HepG2 (cell line): ENCODE data around the gene FAM50A. TPM values are rescaled to one million over a fixed set of nuclear protein-coding genes. Genes with fewer than 3 reads are reported as not detected.
A peak's percentile ranks its signal among the peaks of the same experiment; 100 is the strongest.

Source experiments
- CSRNP1 ChIP-seq: sonication (generic); formaldehyde crosslinking; IDR thresholded peaks from 2 replicates; pipeline ENCODE4 v1.8.1; 2023; ENCODE audit warnings: mild to moderate bottlenecking, missing genetic modification reagents
- DR1 ChIP-seq: sonication (generic); formaldehyde crosslinking; IDR thresholded peaks from 2 replicates; pipeline ENCODE4 v1.8.0; 2021; ENCODE audit warnings: mild to moderate bottlenecking, missing genetic modification reagents, inconsistent platforms
- FOSL1 ChIP-seq: sonication (generic); formaldehyde crosslinking; IDR thresholded peaks from 2 replicates; pipeline ENCODE4 v1.9.0; 2021; ENCODE audit warnings: missing genetic modification reagents, borderline replicate concordance
- GLMP ChIP-seq: sonication (generic); formaldehyde crosslinking; IDR thresholded peaks from 2 replicates; pipeline ENCODE4 v1.9.0; 2021; ENCODE audit warnings: missing genetic modification reagents, mild to moderate bottlenecking, borderline replicate concordance
- JUN ChIP-seq: sonication (generic); formaldehyde crosslinking; IDR thresholded peaks from 2 replicates; pipeline ENCODE4 v1.4.0; 2020; ENCODE audit warnings: mild to moderate bottlenecking, missing genetic modification reagents
- PCBP2 ChIP-seq: fragments of 200-400 bp; formaldehyde crosslinking; optimal IDR thresholded peaks from 2 replicates; pipeline ENCODE3; 2018; ENCODE audit warnings: low read length, low read depth; ENCODE audit not compliant: poor library complexity, severe bottlenecking
- RELA ChIP-seq: sonication (generic); formaldehyde crosslinking; IDR thresholded peaks from 2 replicates; pipeline ENCODE4 v1.4.0; 2020; ENCODE audit warnings: missing genetic modification reagents
- RFX5 ChIP-seq: IDR thresholded peaks from 2 replicates; pipeline ENCODE4 v1.6.1; 2011; ENCODE audit warnings: low read depth, low read length, improper control_type of control experiment
- SCMH1 ChIP-seq: sonication (generic); formaldehyde crosslinking; IDR thresholded peaks from 2 replicates; pipeline ENCODE4 v1.9.0; 2021; ENCODE audit warnings: missing genetic modification reagents, mild to moderate bottlenecking, borderline replicate concordance
- SETDB1 ChIP-seq: sonication (generic); formaldehyde crosslinking; IDR thresholded peaks from 2 replicates; pipeline ENCODE4 v1.5.1; 2020; ENCODE audit warnings: missing genetic modification reagents, mild to moderate bottlenecking, borderline replicate concordance
- SKI ChIP-seq: fragments of 450-650 bp; IDR thresholded peaks from one replicate; pipeline ENCODE4 v1.6.1; 2018; ENCODE audit warnings: mild to moderate bottlenecking; ENCODE audit not compliant: partially characterized antibody
- YEATS4 ChIP-seq: sonication (generic); formaldehyde crosslinking; IDR thresholded peaks from 2 replicates; pipeline ENCODE4 v1.4.0; 2020; ENCODE audit warnings: missing genetic modification reagents, borderline replicate concordance
- ZBTB2 ChIP-seq: sonication (generic); formaldehyde crosslinking; IDR thresholded peaks from 2 replicates; pipeline ENCODE4 v1.8.0; 2022; ENCODE audit warnings: low read depth, missing genetic modification reagents
- ZFX ChIP-seq: sonication (generic); formaldehyde crosslinking; IDR thresholded peaks from 2 replicates; pipeline ENCODE4 v1.4.0; 2020; ENCODE audit warnings: mild to moderate bottlenecking, low read depth, missing genetic modification reagents, moderate library complexity
- ZNF17 ChIP-seq: sonication (generic); formaldehyde crosslinking; IDR thresholded peaks from 2 replicates; pipeline ENCODE4 v1.5.0; 2020; ENCODE audit warnings: mild to moderate bottlenecking, missing genetic modification reagents
- ZNF30 ChIP-seq: sonication (generic); formaldehyde crosslinking; IDR thresholded peaks from 2 replicates; pipeline ENCODE4 v1.5.0; 2020; ENCODE audit warnings: mild to moderate bottlenecking, missing genetic modification reagents
- ZNF382 ChIP-seq: sonication (generic); formaldehyde crosslinking; IDR thresholded peaks from 2 replicates; pipeline ENCODE4 v1.5.0; 2020; ENCODE audit warnings: missing genetic modification reagents, mild to moderate bottlenecking, borderline replicate concordance
- ZNF510 ChIP-seq: sonication (generic); formaldehyde crosslinking; IDR thresholded peaks from 2 replicates; pipeline ENCODE4 v1.4.0; 2020; ENCODE audit warnings: low read depth, mild to moderate bottlenecking, missing genetic modification reagents
- ZNF777 ChIP-seq: sonication (generic); formaldehyde crosslinking; IDR thresholded peaks from 2 replicates; pipeline ENCODE4 v1.4.0; 2020; ENCODE audit warnings: missing genetic modification reagents
- ZSCAN9 ChIP-seq: IDR thresholded peaks from 2 replicates; pipeline ENCODE4 v1.6.1; 2016; ENCODE audit warnings: borderline replicate concordance
- ZXDC ChIP-seq: sonication (generic); formaldehyde crosslinking; IDR thresholded peaks from 2 replicates; pipeline ENCODE4 v1.5.0; 2020; ENCODE audit warnings: mild to moderate bottlenecking, missing genetic modification reagents
- polyA plus RNA-seq, 8 experiments: library from polyadenylated mRNA; depleted of rRNA in 3 of 8; stranded (reverse) in 7 of 8; unstranded in 1 of 8; fragments of >200 nt; fragmentation: Illumina TruSeq in 4 of 8; extraction: Trizol in 4 of 8; gene quantifications; 2 replicates each; pipeline versions ENCODE4 v1.2.1 to v1.2.3, GENCODE V29; 2011 to 2016; ENCODE audit warnings: low read depth in 4 of 8, missing spikeins in 1 of 8, mixed read lengths in 1 of 8; ENCODE audit not compliant: insufficient read depth in 1 of 8
- total RNA-seq, 5 experiments: library from RNA; depleted of rRNA; stranded (reverse); fragments of >200 nt; fragmentation: Illumina TruSeq; extraction: Trizol; gene quantifications; 2 replicates each; pipeline ENCODE4 v1.2.3, GENCODE V29; 2016; ENCODE audit warnings: low read depth in 1 of 5

FAM50A gene
- total and polyA plus RNA-seq, 2 of the 13 experiments (the other 11 are each of a cell fraction or from before 2014, with no cell fraction given), result 30.7 to 40.7 TPM

GRCh38 chrX:154486396-154487207 lies 42.7 kb downstream of the FAM50A start, which contains the start of gene UBL4A (continued):
- TF ChIP-seq SKI (peak; percentile 9), ZXDC (CRISPR knock-in tag) (no peak), ZNF382 (CRISPR knock-in tag) (no peak), ZNF777 (CRISPR knock-in tag) (peak; percentile 60; the same call in 1 of the 2 replicates), ZSCAN9 (CRISPR knock-in tag) (no peak), CSRNP1 (no peak), DR1 (CRISPR knock-in tag) (no peak), JUN (CRISPR knock-in tag) (no peak), FOSL1 (no peak), SCMH1 (CRISPR knock-in tag) (no peak), PCBP2 (no peak), GLMP (CRISPR knock-in tag) (no peak), ZNF30 (CRISPR knock-in tag) (no peak), SETDB1 (CRISPR knock-in tag) (no peak), ZBTB2 (CRISPR knock-in tag) (peak; percentile 41; the same call in 1 of the 2 replicates), RELA (no peak), YEATS4 (CRISPR knock-in tag) (no peak), RFX5 (no peak), ZNF17 (CRISPR knock-in tag) (no peak), ZFX (CRISPR knock-in tag) (peak; percentile 31; the same call in 1 of the 2 replicates), ZNF510 (CRISPR knock-in tag) (no peak)
